ENCODE data around the gene WNT9B. TPM values are rescaled to one million over a fixed set of nuclear protein-coding genes. Genes with fewer than 3 reads are reported as not detected.

WNT9B gene
- total RNA-seq, 1 experiment from 2014 or later, result 0.70 TPM

GRCh38 chr17:46854948-46855347, 3.6 kb downstream of the WNT9B start:
- Histone ChIP-seq H3K9ac (ENCODE audit: extremely low read depth, insufficient read length, low read length) (no peak overlapping the region), H4K8ac (replicated peaks; ENCODE audit: insufficient read length, low read depth, low read length) (no peak overlapping the region), H3K79me2 (ENCODE audit: insufficient read depth, low read length) (no peaks in the 10 kb centered on the region), H2BK15ac (ENCODE audit: low read depth, low read length) (no peak overlapping the region), H3K23me2 (ENCODE audit: insufficient read length, low read depth, low read length, poor library complexity, severe bottlenecking) (peaks cover 11% of the 10 kb centered on the region), H2BK5ac (ENCODE audit: insufficient read length, low read length) (no peak overlapping the region), H3K27me3 (ENCODE audit: insufficient read depth, low read length) (peaks cover 20% of the 10 kb centered on the region; the same call in 1 of the 2 replicates), H4K5ac (ENCODE audit: insufficient read length, low read depth, low read length) (no peak overlapping the region), H4K91ac (ENCODE audit: insufficient read length, low read depth, low read length) (no peak overlapping the region), H3K79me1 (ENCODE audit: insufficient read depth, low read depth, low read length, poor library complexity, severe bottlenecking) (no peaks in the 10 kb centered on the region), H2BK120ac (ENCODE audit: low read depth, low read length, poor library complexity, severe bottlenecking) (no peak overlapping the region), H3K14ac (ENCODE audit: insufficient read depth, low read length) (no peak overlapping the region), H2BK20ac (ENCODE audit: low read depth, low read length, poor library complexity, severe bottlenecking) (no peak overlapping the region), H3K9me3 (ENCODE audit: control insufficient read depth, low read depth, low read length) (no peaks in the 10 kb centered on the region), H3K56ac (ENCODE audit: insufficient read length, low read depth, low read length) (no peak overlapping the region), H2AFZ (ENCODE audit: low read length) (no peak overlapping the region), H3K18ac (ENCODE audit: insufficient read length, low read depth, low read length) (no peak overlapping the region), H3K4ac (ENCODE audit: low read depth, low read length) (no peak overlapping the region), H3K4me2 (ENCODE audit: insufficient read depth, insufficient read length, low read length) (no peak overlapping the region), H3K23ac (ENCODE audit: insufficient read length, low read depth, low read length) (no peak overlapping the region), H3K4me1 (ENCODE audit: insufficient read depth, low read length) (no peaks in the 10 kb centered on the region; the same call in 1 of the 2 replicates), H2AK5ac (ENCODE audit: insufficient read length, low read length) (no peak overlapping the region), H3K27ac (ENCODE audit: insufficient read length, low read depth, low read length) (no peak overlapping the region), H2BK12ac (ENCODE audit: insufficient read length, low read depth, low read length) (no peak overlapping the region), H3T11ph (ENCODE audit: low read length) (no peak overlapping the region), H4K20me1 (ENCODE audit: control insufficient read depth, insufficient read depth, insufficient read length) (no peaks in the 10 kb centered on the region)
- TF ChIP-seq CTCF (conservative IDR thresholded peaks at IDR 0.05), result no peak
- Mint-ChIP-seq H3K9me3 (no peaks in the 10 kb centered on the region; a peak in 1 of 5 replicates), H3K4me1 (peaks cover 20 to 23% of the 10 kb centered on the region in 2 experiments), H3K27me3 (ENCODE audit: low read depth) (peaks cover 49% of the 10 kb centered on the region), H3K4me3 (no peak overlapping the region), H3K27ac (no peak overlapping the region), H3K36me3 (ENCODE audit: insufficient read depth in 1 of 3, low read depth in 3 of 3) (no peaks in the 10 kb centered on the region)
- no CpG with 5 or more reads among the region's 4 CpGs for WGBS (ENCODE audit: extremely low coverage, insufficient read length, low lambda C conversion rate)
- no peak for DNase-seq
